ENCODE measurements around the gene C10orf67. TPM values are rescaled to one million over a fixed set of nuclear protein-coding genes. Genes with fewer than 3 reads are reported as not detected.

The C10orf67 gene
- total and polyA plus RNA-seq, 2 of the 8 experiments (the other 6 are each of a cell fraction or from before 2014, with no cell fraction given), result 0.05 to 0.11 TPM

GRCh38 chr10:23198940-23199767, 145.4 kb downstream of the C10orf67 start (continued):
- no peak for TF ChIP-seq ZNF274 (IDR thresholded peaks at IDR 0.05; ENCODE audit: borderline replicate concordance, extremely low read depth, low read length)
- TF ChIP-seq TEAD4 (IDR thresholded peaks at IDR 0.05; ENCODE audit: low read depth, low read length), result no peak
- no peak for TF ChIP-seq CHD1 (IDR thresholded peaks at IDR 0.05; ENCODE audit: low read depth, low read length)
- TF ChIP-seq CBX8 (IDR thresholded peaks at IDR 0.05; ENCODE audit: borderline replicate concordance, low read depth, low read length), result no peak
- no peak for TF ChIP-seq HDAC2 (IDR thresholded peaks at IDR 0.05; ENCODE audit: borderline replicate concordance in 1 of 2, low read depth in 2 of 2, low read length in 2 of 2)
- no peak for TF ChIP-seq PHF8 (conservative IDR thresholded peaks at IDR 0.05; ENCODE audit: low read depth, low read length)
- TF ChIP-seq BRCA1 (IDR thresholded peaks at IDR 0.05; ENCODE audit: low read depth, low read length), result no peak
- peak; percentile 71 for TF ChIP-seq NRF1 (IDR thresholded peaks at IDR 0.05; ENCODE audit: low read depth, low read length)
- TF ChIP-seq, protein P1, sequence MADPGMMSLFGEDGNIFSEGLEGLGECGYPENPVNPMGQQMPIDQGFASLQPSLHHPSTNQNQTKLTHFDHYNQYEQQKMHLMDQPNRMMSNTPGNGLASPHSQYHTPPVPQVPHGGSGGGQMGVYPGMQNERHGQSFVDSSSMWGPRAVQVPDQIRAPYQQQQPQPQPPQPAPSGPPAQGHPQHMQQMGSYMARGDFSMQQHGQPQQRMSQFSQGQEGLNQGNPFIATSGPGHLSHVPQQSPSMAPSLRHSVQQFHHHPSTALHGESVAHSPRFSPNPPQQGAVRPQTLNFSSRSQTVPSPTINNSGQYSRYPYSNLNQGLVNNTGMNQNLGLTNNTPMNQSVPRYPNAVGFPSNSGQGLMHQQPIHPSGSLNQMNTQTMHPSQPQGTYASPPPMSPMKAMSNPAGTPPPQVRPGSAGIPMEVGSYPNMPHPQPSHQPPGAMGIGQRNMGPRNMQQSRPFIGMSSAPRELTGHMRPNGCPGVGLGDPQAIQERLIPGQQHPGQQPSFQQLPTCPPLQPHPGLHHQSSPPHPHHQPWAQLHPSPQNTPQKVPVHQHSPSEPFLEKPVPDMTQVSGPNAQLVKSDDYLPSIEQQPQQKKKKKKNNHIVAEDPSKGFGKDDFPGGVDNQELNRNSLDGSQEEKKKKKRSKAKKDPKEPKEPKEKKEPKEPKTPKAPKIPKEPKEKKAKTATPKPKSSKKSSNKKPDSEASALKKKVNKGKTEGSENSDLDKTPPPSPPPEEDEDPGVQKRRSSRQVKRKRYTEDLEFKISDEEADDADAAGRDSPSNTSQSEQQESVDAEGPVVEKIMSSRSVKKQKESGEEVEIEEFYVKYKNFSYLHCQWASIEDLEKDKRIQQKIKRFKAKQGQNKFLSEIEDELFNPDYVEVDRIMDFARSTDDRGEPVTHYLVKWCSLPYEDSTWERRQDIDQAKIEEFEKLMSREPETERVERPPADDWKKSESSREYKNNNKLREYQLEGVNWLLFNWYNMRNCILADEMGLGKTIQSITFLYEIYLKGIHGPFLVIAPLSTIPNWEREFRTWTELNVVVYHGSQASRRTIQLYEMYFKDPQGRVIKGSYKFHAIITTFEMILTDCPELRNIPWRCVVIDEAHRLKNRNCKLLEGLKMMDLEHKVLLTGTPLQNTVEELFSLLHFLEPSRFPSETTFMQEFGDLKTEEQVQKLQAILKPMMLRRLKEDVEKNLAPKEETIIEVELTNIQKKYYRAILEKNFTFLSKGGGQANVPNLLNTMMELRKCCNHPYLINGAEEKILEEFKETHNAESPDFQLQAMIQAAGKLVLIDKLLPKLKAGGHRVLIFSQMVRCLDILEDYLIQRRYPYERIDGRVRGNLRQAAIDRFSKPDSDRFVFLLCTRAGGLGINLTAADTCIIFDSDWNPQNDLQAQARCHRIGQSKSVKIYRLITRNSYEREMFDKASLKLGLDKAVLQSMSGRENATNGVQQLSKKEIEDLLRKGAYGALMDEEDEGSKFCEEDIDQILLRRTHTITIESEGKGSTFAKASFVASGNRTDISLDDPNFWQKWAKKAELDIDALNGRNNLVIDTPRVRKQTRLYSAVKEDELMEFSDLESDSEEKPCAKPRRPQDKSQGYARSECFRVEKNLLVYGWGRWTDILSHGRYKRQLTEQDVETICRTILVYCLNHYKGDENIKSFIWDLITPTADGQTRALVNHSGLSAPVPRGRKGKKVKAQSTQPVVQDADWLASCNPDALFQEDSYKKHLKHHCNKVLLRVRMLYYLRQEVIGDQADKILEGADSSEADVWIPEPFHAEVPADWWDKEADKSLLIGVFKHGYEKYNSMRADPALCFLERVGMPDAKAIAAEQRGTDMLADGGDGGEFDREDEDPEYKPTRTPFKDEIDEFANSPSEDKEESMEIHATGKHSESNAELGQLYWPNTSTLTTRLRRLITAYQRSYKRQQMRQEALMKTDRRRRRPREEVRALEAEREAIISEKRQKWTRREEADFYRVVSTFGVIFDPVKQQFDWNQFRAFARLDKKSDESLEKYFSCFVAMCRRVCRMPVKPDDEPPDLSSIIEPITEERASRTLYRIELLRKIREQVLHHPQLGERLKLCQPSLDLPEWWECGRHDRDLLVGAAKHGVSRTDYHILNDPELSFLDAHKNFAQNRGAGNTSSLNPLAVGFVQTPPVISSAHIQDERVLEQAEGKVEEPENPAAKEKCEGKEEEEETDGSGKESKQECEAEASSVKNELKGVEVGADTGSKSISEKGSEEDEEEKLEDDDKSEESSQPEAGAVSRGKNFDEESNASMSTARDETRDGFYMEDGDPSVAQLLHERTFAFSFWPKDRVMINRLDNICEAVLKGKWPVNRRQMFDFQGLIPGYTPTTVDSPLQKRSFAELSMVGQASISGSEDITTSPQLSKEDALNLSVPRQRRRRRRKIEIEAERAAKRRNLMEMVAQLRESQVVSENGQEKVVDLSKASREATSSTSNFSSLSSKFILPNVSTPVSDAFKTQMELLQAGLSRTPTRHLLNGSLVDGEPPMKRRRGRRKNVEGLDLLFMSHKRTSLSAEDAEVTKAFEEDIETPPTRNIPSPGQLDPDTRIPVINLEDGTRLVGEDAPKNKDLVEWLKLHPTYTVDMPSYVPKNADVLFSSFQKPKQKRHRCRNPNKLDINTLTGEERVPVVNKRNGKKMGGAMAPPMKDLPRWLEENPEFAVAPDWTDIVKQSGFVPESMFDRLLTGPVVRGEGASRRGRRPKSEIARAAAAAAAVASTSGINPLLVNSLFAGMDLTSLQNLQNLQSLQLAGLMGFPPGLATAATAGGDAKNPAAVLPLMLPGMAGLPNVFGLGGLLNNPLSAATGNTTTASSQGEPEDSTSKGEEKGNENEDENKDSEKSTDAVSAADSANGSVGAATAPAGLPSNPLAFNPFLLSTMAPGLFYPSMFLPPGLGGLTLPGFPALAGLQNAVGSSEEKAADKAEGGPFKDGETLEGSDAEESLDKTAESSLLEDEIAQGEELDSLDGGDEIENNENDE (IDR thresholded peaks at IDR 0.05; ENCODE audit: insufficient replicate concordance, low read length), result no peak
- no peak for TF ChIP-seq SIX5 (IDR thresholded peaks at IDR 0.05; ENCODE audit: low read depth, low read length)

Measured in H1 (cell line).